Stimulated activated naive CD8-positive, alpha-beta T cell treated with anti-CD3 and anti-CD28 coated beads, Interleukin-15, Interleukin-2, amounts not matched to agents 100 U/mL and 50 U/mL, for 24 hours (primary cell): ENCODE data around the gene RUNX3.
"Not testable (repeated sequence)": the region's sequence is repeated elsewhere in the genome, so short reads cannot be mapped to it uniquely, and the experiment has no call there.

Experiments
- ATAC-seq: fragments of 150-1000 bp; cut with Tn5 transposase; one replicate; pipeline ENCODE4 v1.10.0; 2021
- DNase-seq: peaks from one replicate; pipeline ENCODE4 v3.0.0; 2021

RUNX3 gene

GRCh38 chr1:24912376-24913273 lies 17.5 kb downstream of the RUNX3 start:
- ATAC-seq (peak; percentile 24), DNase-seq (peak; percentile 45)

- no peak for DNase-seq
- no peak for ATAC-seq
Measured at GRCh38 chr1:24911651-24912155, 18.4 kb downstream of the RUNX3 start.

GRCh38 chr1:24910751-24911650 lies 19.1 kb downstream of the RUNX3 start:
- DNase-seq: peak; percentile 80

GRCh38 chr1:24910210-24910609 lies 19.9 kb downstream of the RUNX3 start:
- DNase-seq: no peak
- ATAC-seq: no peak

More at GRCh38 chr1:24910751-24911650, 19.1 kb downstream of the RUNX3 start:
- peak; percentile 82 for ATAC-seq

- no peak for ATAC-seq
Measured at GRCh38 chr1:24909388-24909898, 20.6 kb downstream of the RUNX3 start.

GRCh38 chr1:24908591-24909259 lies 21.4 kb downstream of the RUNX3 start:
- DNase-seq (peak; percentile 3), ATAC-seq (no peak)

More at GRCh38 chr1:24909388-24909898, 20.6 kb downstream of the RUNX3 start:
- no peak for DNase-seq

GRCh38 chr1:24907587-24908294 lies 22.3 kb downstream of the RUNX3 start:
- not testable (repeated sequence) for DNase-seq, ATAC-seq

- ATAC-seq (no peak), DNase-seq (peak; percentile 3)
Measured at GRCh38 chr1:24906760-24907490, 23.2 kb downstream of the RUNX3 start.

- no peak for ATAC-seq
- DNase-seq: peak; percentile 8
Measured at GRCh38 chr1:24905979-24906720, 23.9 kb downstream of the RUNX3 start.

GRCh38 chr1:24905355-24905978 lies 24.6 kb downstream of the RUNX3 start:
- DNase-seq (peak; percentile 5), ATAC-seq (no peak)

GRCh38 chr1:24904731-24905354 lies 25.2 kb downstream of the RUNX3 start:
- ATAC-seq (no peak), DNase-seq (peak; percentile 5)

GRCh38 chr1:24903955-24904730 lies 25.9 kb downstream of the RUNX3 start:
- DNase-seq: peak; percentile 8
- no peak for ATAC-seq

- no peak for ATAC-seq
- no peak for DNase-seq
Measured at GRCh38 chr1:24903560-24903954, 26.5 kb downstream of the RUNX3 start.

- ATAC-seq (no peak), DNase-seq (peak; percentile 9)
Measured at GRCh38 chr1:24903011-24903461, 27.0 kb downstream of the RUNX3 start.

- ATAC-seq (no peak), DNase-seq (no peak)
Measured at GRCh38 chr1:24902471-24902891, 27.6 kb downstream of the RUNX3 start.

- DNase-seq: peak; percentile 7
- ATAC-seq: no peak
Measured at GRCh38 chr1:24901791-24902470, 28.1 kb downstream of the RUNX3 start.
